ENCODE data around the gene RBM23. TPM values are rescaled to one million over a fixed set of nuclear protein-coding genes. Genes with fewer than 3 reads are reported as not detected.

The RBM23 gene
- total RNA-seq, 2 experiments from 2014 or later = 77.1 to 81.2 TPM

DNA sequence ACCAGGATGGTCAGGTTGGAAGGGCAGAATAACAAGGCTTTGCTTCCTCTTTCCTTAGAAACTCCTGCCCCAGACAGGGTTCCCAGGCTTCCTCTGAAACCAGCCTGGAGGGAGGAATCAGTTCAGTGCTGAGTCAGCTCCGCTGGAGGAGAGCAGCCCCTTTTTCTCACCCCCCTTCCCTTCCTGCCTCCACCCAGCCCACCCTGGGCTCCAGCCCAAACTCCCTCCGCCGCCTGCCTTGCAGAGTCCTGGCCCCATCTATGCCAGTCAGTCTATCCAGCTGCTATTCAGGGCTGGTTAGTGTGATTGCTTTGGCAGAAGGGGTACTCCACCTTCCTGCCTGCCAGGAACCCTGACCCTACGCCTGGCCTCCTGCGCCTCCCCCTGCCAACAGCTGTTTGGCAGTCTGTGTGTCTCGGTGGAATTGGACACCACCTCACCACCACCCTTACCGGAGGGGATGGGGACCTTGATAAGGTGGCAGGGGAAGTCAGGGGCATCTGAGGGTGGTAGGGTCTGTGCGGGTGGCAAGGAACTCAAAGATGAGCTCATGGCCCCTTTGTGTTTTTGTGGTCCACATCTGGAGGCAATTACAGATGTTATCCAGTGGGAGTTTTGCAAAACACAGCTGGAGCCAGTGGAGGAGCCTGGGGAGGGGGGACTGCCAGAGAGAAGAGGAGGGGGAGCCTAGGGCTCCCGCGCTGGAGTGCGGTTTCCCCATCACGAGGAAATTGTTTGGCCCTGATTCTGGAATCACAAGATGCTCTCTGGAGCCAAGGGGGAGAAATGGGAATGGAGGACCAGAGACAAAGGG lies 70.4 kb downstream of the RBM23 start:
- ChIA-PET CTCF (interaction anchor here (1.8 to 25.2 kb wide), 3 partner anchors 19 to 278 kb away, joined by 5 to 590 read pairs (median 6); partner anchors contain the start of genes LRP10, MMP14 and MRPL52), POLR2A (interaction anchor here (1.2 to 1.5 kb wide), 2 partner anchors 11 to 18 kb away, joined by 4 to 5 read pairs; no protein-coding TSS in a partner anchor)
- Mint-ChIP-seq H3K4me3 (no peak overlapping the region), H3K4me1 (ENCODE audit: low read depth) (peaks cover 31% of the 10 kb centered on the region), H3K36me3 (ENCODE audit: low read depth) (no peaks in the 10 kb centered on the region), H3K9me3 (ENCODE audit: insufficient read depth) (no peaks in the 10 kb centered on the region), H3K27ac (no peak overlapping the region), H3K27me3 (ENCODE audit: low read depth) (peaks cover 22% of the 10 kb centered on the region)
- ATAC-seq (no peak), DNase-seq (no peak)

DNA sequence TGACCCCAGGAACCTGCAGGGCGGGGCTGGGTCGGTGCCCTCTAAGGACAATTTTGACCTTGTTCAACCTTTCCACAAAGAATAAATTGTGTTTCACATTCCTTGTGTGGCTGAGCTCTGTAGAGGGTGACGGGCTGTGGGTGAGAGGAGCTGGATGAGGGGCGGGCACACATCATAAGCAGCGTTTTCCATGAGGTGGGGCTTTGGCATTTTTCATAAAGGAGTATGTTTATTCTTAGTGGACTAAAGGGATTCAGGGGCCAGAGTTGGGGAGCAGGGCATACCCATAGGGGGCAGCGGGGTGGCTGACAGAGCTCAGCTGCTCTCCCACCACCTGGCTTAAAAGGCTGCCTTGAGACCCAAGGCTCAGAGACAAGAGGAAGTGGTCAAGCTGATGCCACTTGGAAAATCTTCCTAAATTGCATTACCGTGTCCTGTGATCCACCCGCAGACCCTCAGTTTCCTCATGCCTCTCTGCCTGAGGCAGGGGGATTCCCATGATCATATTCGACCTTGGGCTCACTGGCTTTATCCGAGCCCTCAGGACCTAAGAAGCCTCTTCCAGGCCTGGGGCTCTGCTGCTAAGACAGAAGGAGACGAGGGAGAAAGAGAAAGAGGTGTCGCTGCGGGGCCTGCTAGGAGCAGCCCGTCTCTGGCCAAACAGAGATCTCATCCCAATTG lies 71.1 kb downstream of the RBM23 start:
- Mint-ChIP-seq H3K4me3 (no peak overlapping the region), H3K4me1 (ENCODE audit: low read depth) (peaks cover 25% of the 10 kb centered on the region), H3K27me3 (ENCODE audit: low read depth) (peaks cover 22% of the 10 kb centered on the region), H3K9me3 (ENCODE audit: insufficient read depth) (no peaks in the 10 kb centered on the region), H3K27ac (no peak overlapping the region), H3K36me3 (ENCODE audit: low read depth) (no peaks in the 10 kb centered on the region)
- DNase-seq (no peak), ATAC-seq (no peak)
- ChIA-PET CTCF (interaction anchor here (2.4 to 25.2 kb wide), 2 partner anchors 18 to 24 kb away, joined by 6 to 590 read pairs; partner anchors contain the start of genes LRP10, MMP14 and MRPL52), POLR2A (interaction anchor here (1.2 to 1.5 kb wide), 2 partner anchors 11 to 17 kb away, joined by 4 to 5 read pairs; no protein-coding TSS in a partner anchor)

GRCh38 chr14:22846811-22847307 lies 72.1 kb downstream of the RBM23 start:
- CTCF ChIA-PET = interaction anchor here (2.4 to 25.2 kb wide), 2 partner anchors 17 to 25 kb away, joined by 6 to 590 read pairs; partner anchors contain the start of genes LRP10, MMP14 and MRPL52
- POLR2A ChIA-PET = no interaction called here
- H3K27ac Mint-ChIP-seq = no peak overlapping the region
- H3K9me3 Mint-ChIP-seq (ENCODE audit: insufficient read depth) = no peaks in the 10 kb centered on the region
- H3K4me1 Mint-ChIP-seq (ENCODE audit: low read depth) = peaks cover 20% of the 10 kb centered on the region
- no peak overlapping the region for H3K4me3 Mint-ChIP-seq
- H3K36me3 Mint-ChIP-seq (ENCODE audit: low read depth) = no peaks in the 10 kb centered on the region
- H3K27me3 Mint-ChIP-seq (ENCODE audit: low read depth) = peaks cover 22% of the 10 kb centered on the region
- DNase-seq (no peak), ATAC-seq (no peak)

GRCh38 chr14:22845821-22846625 lies 72.9 kb downstream of the RBM23 start:
- Mint-ChIP-seq H3K36me3 (ENCODE audit: low read depth) (no peaks in the 10 kb centered on the region), H3K9me3 (ENCODE audit: insufficient read depth) (no peaks in the 10 kb centered on the region), H3K4me1 (ENCODE audit: low read depth) (peaks cover 12% of the 10 kb centered on the region), H3K27ac (no peak overlapping the region), H3K4me3 (no peak overlapping the region), H3K27me3 (ENCODE audit: low read depth) (peaks cover 25% of the 10 kb centered on the region)
- no peak for ATAC-seq
- ChIA-PET CTCF (interaction anchor here (1.5 to 25.2 kb wide), 3 partner anchors 8 to 276 kb away, joined by 5 to 590 read pairs (median 15); partner anchors contain the start of genes MMP14 and MRPL52), POLR2A (interaction anchor here (0.6 to 1.0 kb wide), 2 partner anchors 289 to 331 kb away, joined by 3 to 4 read pairs; no protein-coding TSS in a partner anchor)
- no peak for DNase-seq

GRCh38 chr14:22845103-22845394 lies 73.9 kb downstream of the RBM23 start:
- no peak for DNase-seq
- CTCF ChIA-PET = interaction anchor here (1.5 to 25.2 kb wide), 3 partner anchors 9 to 275 kb away, joined by 5 to 590 read pairs (median 15); partner anchors contain the start of genes MMP14 and MRPL52
- Mint-ChIP-seq H3K9me3 (ENCODE audit: insufficient read depth) (no peaks in the 10 kb centered on the region), H3K27me3 (ENCODE audit: low read depth) (peaks cover 25% of the 10 kb centered on the region), H3K4me1 (ENCODE audit: low read depth) (peaks cover 7% of the 10 kb centered on the region), H3K36me3 (ENCODE audit: low read depth) (no peaks in the 10 kb centered on the region), H3K27ac (no peak overlapping the region), H3K4me3 (no peak overlapping the region)
- POLR2A ChIA-PET = interaction anchor here (1.0 kb wide), 1 partner anchor 288 kb away, joined by 4 read pairs; no protein-coding TSS in a partner anchor
- no peak for ATAC-seq

- DNase-seq (no peak), ATAC-seq (no peak)
- POLR2A ChIA-PET = no interaction called here
- CTCF ChIA-PET = interaction anchor here (1.5 to 25.2 kb wide), 3 partner anchors 9 to 274 kb away, joined by 5 to 590 read pairs (median 15); partner anchors contain the start of genes MMP14 and MRPL52
- Mint-ChIP-seq H3K4me3 (no peak overlapping the region), H3K36me3 (ENCODE audit: low read depth) (no peaks in the 10 kb centered on the region), H3K27me3 (ENCODE audit: low read depth) (peaks cover 25% of the 10 kb centered on the region), H3K27ac (no peak overlapping the region), H3K4me1 (ENCODE audit: low read depth) (peaks cover 9% of the 10 kb centered on the region), H3K9me3 (ENCODE audit: insufficient read depth) (no peaks in the 10 kb centered on the region)
These were observed 74.5 kb downstream of the RBM23 start for GRCh38 chr14:22844221-22845102.

Other genes starting within 250 kb of the RBM23 start
- gene OXA1L, start 152.5 kb downstream of the RBM23 start, total RNA-seq = 100 to 1,000 TPM; 104 to 107 TPM
- gene SLC7A7, start 103.7 kb downstream of the RBM23 start, total RNA-seq = under 1 TPM in 1 of 2 experiments, not detected in 1; 0.23 TPM
- gene MRPL52, start 89.3 kb downstream of the RBM23 start, total RNA-seq = 10 to 100 TPM; 93.9 to 97.3 TPM
- 1 to 10 TPM; 1.8 to 2.4 TPM for gene MMP14, start 82.6 kb downstream of the RBM23 start, total RNA-seq
- gene LRP10, start 47.4 kb downstream of the RBM23 start, total RNA-seq = 10 to 100 TPM; 37.1 to 40.7 TPM
- gene REM2, start 35.9 kb downstream of the RBM23 start, total RNA-seq = under 1 TPM; 0.21 to 0.61 TPM
- 10 to 100 TPM; 55.5 to 64.9 TPM for gene PRMT5, start 10.2 kb upstream of the RBM23 start, total RNA-seq
- gene HAUS4, start 37.9 kb upstream of the RBM23 start, total RNA-seq = 10 to 100 TPM; 74.7 to 79.1 TPM
- gene AJUBA, start 63.4 kb upstream of the RBM23 start, total RNA-seq = 1 to 10 TPM in 1 of 2 experiments, under 1 TPM in 1; 0.74 to 1.4 TPM
- gene C14orf93, start 91.0 kb upstream of the RBM23 start, total RNA-seq = 1 to 10 TPM; 7.8 to 9.0 TPM
- gene PSMB5, start 115.8 kb upstream of the RBM23 start, total RNA-seq = 10 to 100 TPM; 64.5 to 74.5 TPM
- gene PSMB11, start 123.1 kb upstream of the RBM23 start, total RNA-seq = not detected
- gene CDH24, start 138.4 kb upstream of the RBM23 start, total RNA-seq = 1 to 10 TPM; 1.6 to 1.8 TPM
- 100 to 1,000 TPM; 161 to 177 TPM for gene ACIN1, start 176.0 kb upstream of the RBM23 start, total RNA-seq
- 10 to 100 TPM; 46.0 to 47.0 TPM for gene C14orf119, start 176.4 kb upstream of the RBM23 start, total RNA-seq
- gene CIROP, start 185.8 kb upstream of the RBM23 start, total RNA-seq = not detected
- gene CEBPE, start 200.1 kb upstream of the RBM23 start, total RNA-seq = under 1 TPM; 0.50 to 0.92 TPM

All from activated CD8-positive, alpha-beta T cell treated with anti-CD3 and anti-CD28 coated beads, Interleukin-2, amount 10 ng/mL, durations not matched to agents 7 days and 5 days (primary cell).